Endothelial cell of umbilical vein (primary cell): ENCODE data around the gene PDSS1. TPM values are rescaled to one million over a fixed set of nuclear protein-coding genes. Genes with fewer than 3 reads are reported as not detected.

Source experiments
- BruUV-seq: library from RNA; stranded (reverse); fragments of 400-500 nt; replicated peaks from 2 replicates; lab custom pipeline; 2021; lab: Mats Ljungman, UMichigan
- CTCF ChIA-PET: fragments of 300-600, 350-600 bp; sonication (Branson Sonifier 250); formaldehyde crosslinking; loops from one replicate; lab custom pipeline; 2021; ENCODE audit warnings: antibody characterized with exemption, inconsistent platforms; lab: Charles Lee
- POLR2A ChIA-PET: fragments of 300-600, 350-600 bp; sonication (Branson Sonifier 250); formaldehyde crosslinking; loops from one replicate; lab custom pipeline; 2021; ENCODE audit warnings: antibody characterized with exemption, inconsistent platforms; lab: Charles Lee
- DNase-seq: peaks from one replicate; pipeline ENCODE4 v3.0.0-alpha.2; 2011; ENCODE audit warnings: low read depth, low spot score
- FAIRE-seq: peaks from 2 replicates; lab custom pipeline; 2011; peaks lifted over from hg19 to GRCh38; lab: Jason Lieb, UNC
- H2AFZ ChIP-seq: 2 replicates; pipeline ENCODE4 v1.6.0; 2012; ENCODE audit warnings: low read depth, low read length, control low read depth, inconsistent platforms
- H3K27ac ChIP-seq: 2 replicates; pipeline ENCODE4 v1.5.1; 2011; ENCODE audit warnings: low read depth, mild to moderate bottlenecking, control low read depth, low read length, moderate library complexity; ENCODE audit not compliant: insufficient read depth
- H3K27me3 ChIP-seq, 2 experiments: 2 replicates each; pipeline versions ENCODE4 v1.6.0 to v1.6.1; 2011; ENCODE audit warnings: low read length in 2 of 2, mixed read lengths in 1 of 2; ENCODE audit not compliant: control insufficient read depth in 2 of 2, insufficient read depth in 2 of 2
- H3K36me3 ChIP-seq, 2 experiments: 2 replicates in 1 of 2; 3 replicates in 1 of 2; pipeline ENCODE4 v1.5.1; 2011; ENCODE audit warnings: low read length in 2 of 2, mild to moderate bottlenecking in 1 of 2, moderate library complexity in 1 of 2; ENCODE audit not compliant: control insufficient read depth in 2 of 2, insufficient read depth in 2 of 2; ENCODE audit errors: extremely low read depth in 1 of 2
- H3K4me1 ChIP-seq: 3 replicates; pipeline ENCODE4 v1.5.1; 2011; ENCODE audit warnings: mild to moderate bottlenecking, low read length; ENCODE audit not compliant: control insufficient read depth, insufficient read depth; ENCODE audit errors: extremely low read depth
- H3K4me2 ChIP-seq: 2 replicates; pipeline ENCODE4 v1.6.1; 2011; ENCODE audit warnings: low read length, control low read depth, mixed read lengths; ENCODE audit not compliant: insufficient read depth
- H3K4me3 ChIP-seq, 3 experiments: fragments of 200-600 bp in 1 of 3; sonication (generic), shearing (Covaris generic) in 1 of 3; replicated peaks in 1 of 3; 2 replicates each; pipeline ENCODE4 v1.5.1; 2011 to 2016; ENCODE audit warnings: control low read depth in 3 of 3, low read length in 3 of 3, mild to moderate bottlenecking in 2 of 3, inconsistent platforms in 1 of 3, low read depth in 1 of 3, moderate library complexity in 1 of 3; ENCODE audit not compliant: insufficient read depth in 1 of 3
- H3K79me2 ChIP-seq: 2 replicates; pipeline ENCODE4 v1.6.0; 2012; ENCODE audit warnings: low read length, inconsistent platforms; ENCODE audit not compliant: control insufficient read depth, insufficient read depth
- H3K9ac ChIP-seq: replicated peaks from 2 replicates; pipeline ENCODE3; 2011; ENCODE audit warnings: low read length, control low read depth; ENCODE audit not compliant: insufficient read depth; ENCODE audit errors: extremely low read depth
- H3K9me1 ChIP-seq: replicated peaks from 3 replicates; pipeline ENCODE4 v1.6.0; 2011; ENCODE audit warnings: mild to moderate bottlenecking, low read length; ENCODE audit not compliant: control insufficient read depth, insufficient read depth; ENCODE audit errors: extremely low read depth
- H3K9me3 ChIP-seq: replicated peaks from 2 replicates; pipeline ENCODE4 v1.5.1; 2012; ENCODE audit warnings: low read length, inconsistent platforms; ENCODE audit not compliant: control insufficient read depth, insufficient read depth
- H4K20me1 ChIP-seq: replicated peaks from 2 replicates; pipeline ENCODE3; 2011; ENCODE audit warnings: mild to moderate bottlenecking, low read length; ENCODE audit not compliant: control insufficient read depth, insufficient read depth; ENCODE audit errors: extremely low read depth
- CTCF ChIP-seq, 2 donors: IDR thresholded peaks; 1 replicate in 1 of 2; 2 replicates in 1 of 2; pipeline ENCODE4 v1.5.1; 2011; ENCODE audit warnings: low read length in 2 of 2, mild to moderate bottlenecking in 2 of 2, moderate library complexity in 2 of 2, control low read depth in 1 of 2, inconsistent platforms in 1 of 2, low read depth in 1 of 2; ENCODE audit not compliant: insufficient read depth in 1 of 2; ENCODE audit errors: extremely low read depth in 1 of 2
- EZH2 ChIP-seq: IDR thresholded peaks from 2 replicates; pipeline ENCODE4 v1.6.1; 2012; ENCODE audit warnings: borderline replicate concordance, low read depth, mild to moderate bottlenecking, moderate library complexity, low read length, inconsistent platforms; ENCODE audit not compliant: severe bottlenecking
- FOS ChIP-seq: IDR thresholded peaks from 2 replicates; pipeline ENCODE4 v1.6.1; 2011; ENCODE audit warnings: mild to moderate bottlenecking, low read length, moderate library complexity, borderline replicate concordance; ENCODE audit not compliant: insufficient read depth
- GATA2 ChIP-seq: IDR thresholded peaks from 2 replicates; pipeline ENCODE4 v1.7.0; 2011; ENCODE audit warnings: low read depth, mild to moderate bottlenecking, moderate library complexity, mixed read lengths, low read length; ENCODE audit not compliant: insufficient read length, insufficient read depth
- JUN ChIP-seq: IDR thresholded peaks from 2 replicates; pipeline ENCODE4 v1.6.1; 2011; ENCODE audit warnings: borderline replicate concordance, low read depth; ENCODE audit not compliant: insufficient read length, insufficient read depth
- MAX ChIP-seq: IDR thresholded peaks from 2 replicates; pipeline ENCODE4 v1.6.1; 2011; ENCODE audit not compliant: insufficient read depth, insufficient read length
- MYC ChIP-seq: IDR thresholded peaks from one replicate; pipeline ENCODE4 v1.6.1; 2011; ENCODE audit warnings: mild to moderate bottlenecking, low read depth, low read length
- POLR2A ChIP-seq: IDR thresholded peaks from 2 replicates; pipeline ENCODE4 v1.6.1; 2012; ENCODE audit warnings: low read depth, mild to moderate bottlenecking, control low read depth, low read length
- POLR2AphosphoS5 ChIP-seq: IDR thresholded peaks from 2 replicates; pipeline ENCODE4 v1.6.1; 2012; ENCODE audit warnings: low read depth, mild to moderate bottlenecking, control low read depth, low read length, moderate library complexity; ENCODE audit not compliant: insufficient read depth
- dilution Hi-C: fragments of 300-500 bp; cut with MboI; formaldehyde crosslinking; loops from one replicate; pipeline ENCODE4 v1.15.0; 2019; ENCODE audit warnings: low sequenced_read_pairs; ENCODE audit not compliant: extremely low pct_ligation_motif_present
- intact Hi-C: fragments of 100-400 bp; cut with micrococcal nuclease; formaldehyde crosslinking; loops from one replicate; pipeline ENCODE4 v1.10.0; 2022
- polyA plus RNA-seq, 4 experiments: library from polyadenylated mRNA; depleted of rRNA in 3 of 4; stranded (reverse) in 3 of 4; unstranded in 1 of 4; fragments of >200 nt; gene quantifications; 2 replicates each; pipeline versions ENCODE4 v1.2.1 to v1.2.3, GENCODE V29; 2011 to 2012; ENCODE audit warnings: missing spikeins in 1 of 4
- total RNA-seq: library from RNA; stranded (reverse); gene quantifications from 2 replicates; pipeline ENCODE4 v1.2.3, GENCODE V29; 2021

The PDSS1 gene
- total and polyA plus RNA-seq, 2 donors (not counting 3 experiments of a cell fraction or from before 2014, with no cell fraction given), result 9.1 to 11.3 TPM

GRCh38 chr10:26681076-26681475 lies 16.4 kb upstream of the PDSS1 start:
- no peak overlapping the region for H3K9ac ChIP-seq
- H3K36me3 ChIP-seq, result no peaks in the 10 kb centered on the region
- H3K4me3 ChIP-seq, result no peak overlapping the region
- TF ChIP-seq GATA2, result no peak
- TF ChIP-seq MYC, result no peak
- TF ChIP-seq POLR2AphosphoS5, result no peak
- TF ChIP-seq MAX, result no peak
- no peak for TF ChIP-seq EZH2
- TF ChIP-seq FOS, result no peak
- TF ChIP-seq POLR2A, result no peak
- no peak for TF ChIP-seq JUN
- TF ChIP-seq CTCF (IDR thresholded peaks at IDR 0.05; ENCODE audit: extremely low read depth in 1 of 2, insufficient read depth in 1 of 2, low read depth in 1 of 2, low read length in 2 of 2), result no peak
- FAIRE-seq (no peak), DNase-seq (no peak)
- ChIA-PET POLR2A (no interaction called here), CTCF (no interaction called here)
- no peak overlapping the region for H3K27ac ChIP-seq
- H3K9me3 ChIP-seq, result no peaks in the 10 kb centered on the region
- intact Hi-C loops, result no loop called here
- H3K4me2 ChIP-seq, result no peak overlapping the region
- H3K4me1 ChIP-seq, result peaks cover 2% of the 10 kb centered on the region
- dilution Hi-C loops, result no loop called here
- H3K79me2 ChIP-seq, result no peaks in the 10 kb centered on the region
- H2AFZ ChIP-seq, result no peak overlapping the region
- no peaks in the 10 kb centered on the region for H3K9me1 ChIP-seq
- no TSS peak for BruUV-seq
- H3K27me3 ChIP-seq, result peaks cover 0 to 2% of the 10 kb centered on the region in 2 experiments
- no peaks in the 10 kb centered on the region for H4K20me1 ChIP-seq
